B cell (primary cell): ENCODE measurements around the gene RBMS3.

Experiments
- EZH2 ChIP-seq: IDR thresholded peaks from 2 replicates; pipeline ENCODE4 v1.6.1; 2012; ENCODE audit warnings: borderline replicate concordance, low read depth, mild to moderate bottlenecking, moderate library complexity, low read length; ENCODE audit not compliant: insufficient read depth, poor library complexity, severe bottlenecking
- TF ChIP-seq, protein P1 (sequence below): fragments of 200-600 bp; IDR thresholded peaks from one replicate; pipeline ENCODE4 v1.8.0; 2022; ENCODE audit warnings: antibody characterized with exemption, mild to moderate bottlenecking

- TF ChIP-seq, protein P1, sequence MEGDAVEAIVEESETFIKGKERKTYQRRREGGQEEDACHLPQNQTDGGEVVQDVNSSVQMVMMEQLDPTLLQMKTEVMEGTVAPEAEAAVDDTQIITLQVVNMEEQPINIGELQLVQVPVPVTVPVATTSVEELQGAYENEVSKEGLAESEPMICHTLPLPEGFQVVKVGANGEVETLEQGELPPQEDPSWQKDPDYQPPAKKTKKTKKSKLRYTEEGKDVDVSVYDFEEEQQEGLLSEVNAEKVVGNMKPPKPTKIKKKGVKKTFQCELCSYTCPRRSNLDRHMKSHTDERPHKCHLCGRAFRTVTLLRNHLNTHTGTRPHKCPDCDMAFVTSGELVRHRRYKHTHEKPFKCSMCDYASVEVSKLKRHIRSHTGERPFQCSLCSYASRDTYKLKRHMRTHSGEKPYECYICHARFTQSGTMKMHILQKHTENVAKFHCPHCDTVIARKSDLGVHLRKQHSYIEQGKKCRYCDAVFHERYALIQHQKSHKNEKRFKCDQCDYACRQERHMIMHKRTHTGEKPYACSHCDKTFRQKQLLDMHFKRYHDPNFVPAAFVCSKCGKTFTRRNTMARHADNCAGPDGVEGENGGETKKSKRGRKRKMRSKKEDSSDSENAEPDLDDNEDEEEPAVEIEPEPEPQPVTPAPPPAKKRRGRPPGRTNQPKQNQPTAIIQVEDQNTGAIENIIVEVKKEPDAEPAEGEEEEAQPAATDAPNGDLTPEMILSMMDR, result no peak
- TF ChIP-seq EZH2, result no peak
Observed at GRCh38 chr3:30042916-30043555, 762.2 kb downstream of the RBMS3 start.
